CD4-positive, alpha-beta memory T cell (primary cell): ENCODE measurements around the gene GTF2F2. TPM values are rescaled to one million over a fixed set of nuclear protein-coding genes. Genes with fewer than 3 reads are reported as not detected.

Source experiments
- CTCF ChIA-PET: fragments of 350-600 bp; sonication (Branson Sonifier 250); formaldehyde crosslinking; loops from one replicate; lab custom pipeline; 2021; ENCODE audit warnings: inconsistent platforms; ENCODE audit not compliant: partially characterized antibody; lab: Charles Lee
- POLR2A ChIA-PET: fragments of 350-600 bp; sonication (Branson Sonifier 250); formaldehyde crosslinking; loops from one replicate; lab custom pipeline; 2021; ENCODE audit not compliant: partially characterized antibody; lab: Charles Lee
- DNase-seq, 5 donors: peaks; one replicate each; pipeline versions ENCODE4 v3.0.0 to v3.0.0-alpha.2; 2020 to 2022; ENCODE audit warnings: mixed read lengths in 1 of 5
- H3K27ac ChIP-seq: one replicate; pipeline ENCODE4 v1.7.0; 2013; ENCODE audit warnings: low read depth, low read length
- H3K27me3 ChIP-seq: 2 replicates; pipeline ENCODE4 v1.7.0; 2013; ENCODE audit warnings: mild to moderate bottlenecking, low read length, moderate library complexity; ENCODE audit not compliant: insufficient read depth
- H3K36me3 ChIP-seq: 2 replicates; pipeline ENCODE4 v1.7.0; 2013; ENCODE audit warnings: mild to moderate bottlenecking, low read length, moderate library complexity; ENCODE audit not compliant: insufficient read depth
- H3K4me1 ChIP-seq: 2 replicates; pipeline ENCODE4 v1.7.0; 2013; ENCODE audit warnings: mild to moderate bottlenecking, low read length, moderate library complexity; ENCODE audit not compliant: insufficient read depth
- H3K4me3 ChIP-seq, 2 donors: one replicate each; pipeline ENCODE4 v1.7.0; 2013; ENCODE audit warnings: low read length in 2 of 2, mild to moderate bottlenecking in 1 of 2
- H3K9me3 ChIP-seq, 2 donors: one replicate each; pipeline ENCODE4 v1.7.0; 2013; ENCODE audit warnings: low read length in 2 of 2, control low read depth in 1 of 2; ENCODE audit not compliant: control insufficient read depth in 1 of 2
- H3K27ac Mint-ChIP-seq, 7 donors: one replicate each; pipeline ENCODE4 v1.8.0; 2020 to 2021; ENCODE audit warnings: mixed read lengths in 7 of 7, mild to moderate bottlenecking in 6 of 7, inconsistent platforms in 3 of 7, moderate library complexity in 3 of 7
- H3K27me3 Mint-ChIP-seq, 2 donors: one replicate each; pipeline ENCODE4 v1.8.0; 2020 to 2021; ENCODE audit warnings: mixed read lengths in 2 of 2
- H3K36me3 Mint-ChIP-seq, 2 donors: one replicate each; pipeline ENCODE4 v1.8.0; 2020 to 2021; ENCODE audit warnings: mixed read lengths in 2 of 2, inconsistent platforms in 1 of 2, mild to moderate bottlenecking in 1 of 2
- H3K4me1 Mint-ChIP-seq, 4 donors: one replicate each; pipeline ENCODE4 v1.8.0; 2020 to 2021; ENCODE audit warnings: mixed read lengths in 4 of 4, mild to moderate bottlenecking in 1 of 4
- H3K4me3 Mint-ChIP-seq, 8 donors: one replicate each; pipeline ENCODE4 v1.8.0; 2020 to 2021; ENCODE audit warnings: mixed read lengths in 8 of 8, mild to moderate bottlenecking in 7 of 8, moderate library complexity in 6 of 8, inconsistent platforms in 3 of 8
- H3K9me3 Mint-ChIP-seq, 8 donors: one replicate each; pipeline ENCODE4 v1.8.0; 2020 to 2021; ENCODE audit warnings: mixed read lengths in 8 of 8, mild to moderate bottlenecking in 5 of 8, inconsistent platforms in 3 of 8, moderate library complexity in 1 of 8
- intact Hi-C: fragments of 100-400 bp; cut with micrococcal nuclease; formaldehyde crosslinking; loops from one replicate; pipeline ENCODE4 v1.15.1; 2023
- polyA plus RNA-seq, 2 donors: library from polyadenylated mRNA; unstranded; fragments of 300-500 nt; fragmentation: Illumina TruSeq; gene quantifications; one replicate each; pipeline ENCODE4 v1.2.3, GENCODE V29; 2021
- total RNA-seq, 2 experiments: library from RNA; stranded (reverse); gene quantifications; one replicate each; pipeline ENCODE4 v1.2.3, GENCODE V29; 2021

The GTF2F2 gene
- total and polyA plus RNA-seq, 4 experiments from 2014 or later: 7.9 to 14.7 (median 11.3) TPM

GRCh38 chr13:45331692-45332035 is 211.4 kb downstream of the GTF2F2 start:
- H3K36me3 Mint-ChIP-seq: peaks cover 10% of the 10 kb centered on the region in 2 donors
- ChIA-PET CTCF (interaction anchor here (1.4 to 2.8 kb wide), 4 partner anchors 9 to 284 kb away, joined by 3 to 18 read pairs (median 12); partner anchors contain the start of gene TPT1), POLR2A (interaction anchor here (0.7 to 14.9 kb wide), 3 partner anchors 9 to 133 kb away, joined by 3 to 219 read pairs (median 45); partner anchors contain the start of gene TPT1)
- no peaks in the 10 kb centered on the region for H3K27me3 ChIP-seq
- H3K9me3 Mint-ChIP-seq: no peaks in the 10 kb centered on the region
- no peak overlapping the region for H3K4me3 ChIP-seq
- no peaks in the 10 kb centered on the region for H3K27me3 Mint-ChIP-seq
- H3K27ac Mint-ChIP-seq: peak overlapping the region; percentile 9 to 93 (median 80)
- no peaks in the 10 kb centered on the region for H3K9me3 ChIP-seq
- H3K27ac ChIP-seq: no peak overlapping the region
- intact Hi-C loops: loop anchor here (5.0 to 10.0 kb wide), 2 partner anchors 36 to 843 kb away; no protein-coding TSS in a partner anchor
- H3K4me3 Mint-ChIP-seq: peak overlapping the region in 1 of 8 donors; percentile 26
- H3K4me1 Mint-ChIP-seq: peaks cover 63 to 98% (median 84%) of the 10 kb centered on the region in 4 donors
- H3K36me3 ChIP-seq: peaks cover 9% of the 10 kb centered on the region
- DNase-seq: no peak
- peaks cover 97% of the 10 kb centered on the region for H3K4me1 ChIP-seq

- no peak for DNase-seq
- H3K27ac Mint-ChIP-seq: peak overlapping the region; percentile 38 to 87 (median 80)
- no peak overlapping the region for H3K27ac ChIP-seq
- peaks cover 98% of the 10 kb centered on the region for H3K4me1 ChIP-seq
- ChIA-PET POLR2A (interaction anchor here (0.7 to 14.9 kb wide), 4 partner anchors 9 to 133 kb away, joined by 3 to 219 read pairs (median 24); partner anchors contain the start of gene TPT1), CTCF (interaction anchor here (1.0 to 2.3 kb wide), 4 partner anchors 20 to 285 kb away, joined by 3 to 16 read pairs (median 6); no protein-coding TSS in a partner anchor)
- intact Hi-C loops: loop anchor here (5.0 to 10.0 kb wide), 2 partner anchors 35 to 843 kb away; no protein-coding TSS in a partner anchor
- peaks cover 66 to 99% (median 84%) of the 10 kb centered on the region in 4 donors for H3K4me1 Mint-ChIP-seq
- H3K27me3 Mint-ChIP-seq: no peaks in the 10 kb centered on the region
- peak overlapping the region in 3 of 8 donors; percentile 2 to 14 (median 12) for H3K4me3 Mint-ChIP-seq
- H3K36me3 ChIP-seq: peaks cover 13% of the 10 kb centered on the region
- no peak overlapping the region for H3K4me3 ChIP-seq
- no peaks in the 10 kb centered on the region for H3K9me3 Mint-ChIP-seq
- peaks cover 16% of the 10 kb centered on the region in 2 donors for H3K36me3 Mint-ChIP-seq
- H3K27me3 ChIP-seq: no peaks in the 10 kb centered on the region
- no peaks in the 10 kb centered on the region for H3K9me3 ChIP-seq
Measured at GRCh38 chr13:45332036-45332830, 211.9 kb downstream of the GTF2F2 start.

GRCh38 chr13:45332831-45333219 is 212.5 kb downstream of the GTF2F2 start:
- Histone ChIP-seq H3K27ac (no peak overlapping the region), H3K36me3 (peaks cover 19% of the 10 kb centered on the region), H3K4me1 (peaks cover 98% of the 10 kb centered on the region), H3K9me3 (no peaks in the 10 kb centered on the region), H3K27me3 (no peaks in the 10 kb centered on the region), H3K4me3 (no peak overlapping the region)
- H3K4me1 Mint-ChIP-seq: peaks cover 64 to 99% (median 84%) of the 10 kb centered on the region in 4 donors
- POLR2A ChIA-PET: interaction anchor here (1.1 to 14.9 kb wide), 3 partner anchors 8 to 62 kb away, joined by 3 to 219 read pairs (median 45); partner anchors contain the start of gene TPT1
- no peak for DNase-seq
- CTCF ChIA-PET: interaction anchor here (1.0 to 2.3 kb wide), 3 partner anchors 21 to 38 kb away, joined by 5 to 16 read pairs (median 7); no protein-coding TSS in a partner anchor
- intact Hi-C loops: loop anchor here (5.0 to 10.0 kb wide), 2 partner anchors 34 to 842 kb away; no protein-coding TSS in a partner anchor
- no peaks in the 10 kb centered on the region for H3K27me3 Mint-ChIP-seq
- H3K27ac Mint-ChIP-seq: peak overlapping the region; percentile 3 to 92 (median 81)
- H3K4me3 Mint-ChIP-seq: peak overlapping the region in 5 of 8 donors; percentile 14 to 82 (median 58)
- H3K36me3 Mint-ChIP-seq: peaks cover 19 to 22% of the 10 kb centered on the region in 2 donors
- H3K9me3 Mint-ChIP-seq: no peaks in the 10 kb centered on the region

- no peaks in the 10 kb centered on the region for H3K27me3 ChIP-seq
- CTCF ChIA-PET: interaction anchor here (0.5 to 2.3 kb wide), 4 partner anchors 21 to 126 kb away, joined by 3 to 16 read pairs (median 6); no protein-coding TSS in a partner anchor
- Mint-ChIP-seq H3K36me3 (peaks cover 22 to 28% of the 10 kb centered on the region in 2 donors), H3K9me3 (no peaks in the 10 kb centered on the region), H3K4me1 (peaks cover 65 to 100% (median 86%) of the 10 kb centered on the region in 4 donors), H3K27me3 (no peaks in the 10 kb centered on the region), H3K4me3 (peak overlapping the region; percentile 14 to 82 (median 61)), H3K27ac (peak overlapping the region; percentile 44 to 92 (median 87))
- intact Hi-C loops: loop anchor here (5.0 to 10.0 kb wide), 2 partner anchors 34 to 841 kb away; no protein-coding TSS in a partner anchor
- DNase-seq: no peak
- H3K9me3 ChIP-seq: no peaks in the 10 kb centered on the region
- H3K4me3 ChIP-seq: no peak overlapping the region
- peaks cover 98% of the 10 kb centered on the region for H3K4me1 ChIP-seq
- peak overlapping the region; percentile 40 for H3K27ac ChIP-seq
- POLR2A ChIA-PET: interaction anchor here (1.1 to 14.9 kb wide), 2 partner anchors 33 to 62 kb away, joined by 3 to 219 read pairs; no protein-coding TSS in a partner anchor
- H3K36me3 ChIP-seq: peaks cover 25% of the 10 kb centered on the region
Measured at GRCh38 chr13:45333251-45333976, 213.1 kb downstream of the GTF2F2 start.

Other genes starting within 250 kb of the GTF2F2 start
- 1 to 10 TPM; 4.4 to 4.8 TPM for gene NUFIP1, start 131.0 kb upstream of the GTF2F2 start, total RNA-seq
- gene NUFIP1, start 131.0 kb upstream of the GTF2F2 start, polyA plus RNA-seq: 1 to 10 TPM; 3.8 to 4.3 TPM
- 10 to 100 TPM; 33.0 to 35.1 TPM for gene GPALPP1, start 131.0 kb upstream of the GTF2F2 start, total RNA-seq
- gene GPALPP1, start 131.0 kb upstream of the GTF2F2 start, polyA plus RNA-seq: 10 to 100 TPM; 11.7 to 22.2 TPM
- not detected for gene KCTD4, start 80.5 kb downstream of the GTF2F2 start, total RNA-seq
- under 1 TPM in 1 of 2 donors, not detected in 1; 0.22 TPM for gene KCTD4, start 80.5 kb downstream of the GTF2F2 start, polyA plus RNA-seq
- gene TPT1, start 220.7 kb downstream of the GTF2F2 start, total RNA-seq: over 10,000 TPM; 10,578 to 11,080 TPM
- gene TPT1, start 220.7 kb downstream of the GTF2F2 start, polyA plus RNA-seq: 1,000 to 10,000 TPM; 2,372 to 3,792 TPM